Retinal pigment epithelial cell (primary cell): Measurements from ENCODE around the gene SYK.
"Not testable (repeated sequence)": the region's sequence is repeated elsewhere in the genome, so short reads cannot be mapped to it uniquely, and the experiment has no call there.

Experiments
- DNase-seq: peaks from one replicate; pipeline ENCODE4 v3.0.0-alpha.2; 2010; ENCODE audit warnings: low read depth
- H3K4me3 ChIP-seq: 2 replicates; pipeline ENCODE4 v1.5.1; 2011; ENCODE audit warnings: mild to moderate bottlenecking, low read length, control low read depth, moderate library complexity
- CTCF ChIP-seq: conservative IDR thresholded peaks from 2 replicates; pipeline ENCODE4 v1.5.1; 2011; ENCODE audit warnings: low read depth, low read length, control low read depth, inconsistent platforms

The SYK gene

DNA sequence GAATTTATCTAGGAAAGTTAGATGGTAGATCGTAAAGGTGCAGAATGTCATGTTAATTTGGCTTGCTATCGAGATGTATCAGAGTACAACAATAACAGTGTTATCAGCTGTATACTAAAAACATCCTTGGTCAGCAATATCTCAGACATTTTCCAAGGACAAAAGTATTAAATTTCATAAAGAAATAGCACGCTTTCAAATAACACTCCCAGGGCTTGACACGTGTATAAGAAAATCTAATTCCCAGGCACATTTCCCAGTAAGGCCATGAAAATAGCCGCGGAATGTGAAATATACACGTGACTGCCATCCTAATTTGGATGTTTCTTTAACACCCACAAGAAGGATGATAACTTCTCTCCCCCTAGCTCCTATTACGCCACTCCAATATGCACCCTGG lies 17.7 kb upstream of the SYK start:
- no peak for TF ChIP-seq CTCF

GRCh38 chr9:90787771-90788460 lies 13.7 kb upstream of the SYK start:
- no peak for TF ChIP-seq CTCF
- no peak for DNase-seq
- no peak overlapping the region for H3K4me3 ChIP-seq

More for the DNA sequence above, 17.7 kb upstream of the SYK start:
- H3K4me3 ChIP-seq: no peak overlapping the region
- DNase-seq: no peak

- not testable (repeated sequence) for DNase-seq, H3K4me3 ChIP-seq
These were observed 13.1 kb upstream of the SYK start for GRCh38 chr9:90788527-90788926.

- H3K4me3 ChIP-seq: no peak overlapping the region
- no peak for TF ChIP-seq CTCF
These were observed 12.2 kb upstream of the SYK start for GRCh38 chr9:90789408-90789807.

GRCh38 chr9:90789862-90790261 lies 11.8 kb upstream of the SYK start:
- DNase-seq: no peak
- no peak overlapping the region for H3K4me3 ChIP-seq
- no peak for TF ChIP-seq CTCF

More at GRCh38 chr9:90789408-90789807, 12.2 kb upstream of the SYK start:
- no peak for DNase-seq

- DNase-seq, H3K4me3 ChIP-seq: not testable (repeated sequence)
These were observed 8.6 kb upstream of the SYK start for GRCh38 chr9:90793024-90793423.

DNA sequence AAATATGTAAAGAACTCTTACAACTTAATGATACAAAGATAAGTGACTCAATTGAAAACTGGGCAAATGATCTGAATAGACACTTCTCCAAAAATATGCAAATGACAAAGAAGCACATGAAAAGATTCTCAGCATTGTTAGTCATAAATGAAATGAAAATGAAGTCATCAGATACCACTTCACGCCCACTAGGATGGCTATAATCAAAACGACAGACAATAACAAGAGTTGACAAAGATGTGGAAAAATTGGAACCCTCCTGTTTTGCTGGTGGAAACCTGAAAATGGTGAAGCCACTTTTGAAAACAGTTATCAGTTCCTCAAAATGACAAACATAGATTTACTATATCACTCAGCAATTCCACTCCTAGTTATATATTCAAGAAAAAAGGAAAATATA lies 7.9 kb upstream of the SYK start:
- no peak for DNase-seq
- no peak for TF ChIP-seq CTCF
- H3K4me3 ChIP-seq: no peak overlapping the region

DNA sequence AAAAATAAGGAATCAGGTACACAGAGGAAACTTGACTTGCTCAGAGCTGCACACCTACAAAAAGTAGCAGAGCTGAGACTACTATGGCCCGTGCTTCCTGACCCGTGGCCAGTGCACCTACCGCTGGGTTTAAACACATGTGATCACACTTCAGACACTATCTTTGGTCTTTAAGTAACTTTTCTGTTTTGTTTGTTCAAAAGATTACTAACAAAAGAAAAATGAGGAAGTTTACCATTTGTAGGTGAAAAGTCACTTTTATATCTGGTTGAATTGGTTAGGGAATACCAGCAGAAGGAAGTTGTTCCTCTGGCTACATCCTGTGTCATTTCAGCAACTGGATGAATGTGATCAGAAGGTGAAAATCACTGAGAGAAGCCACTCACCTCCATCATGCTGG lies 6.5 kb upstream of the SYK start:
- no peak for TF ChIP-seq CTCF
- no peak overlapping the region for H3K4me3 ChIP-seq
- no peak for DNase-seq
